Right renal cortex interstitium (tissue), 3 donors: ENCODE results near the gene PRKCH. TPM values are rescaled to one million over a fixed set of nuclear protein-coding genes. Genes with fewer than 3 reads are reported as not detected.

ENCODE experiments used
- DNase-seq, 3 donors: peaks; one replicate each; pipeline ENCODE4 v3.0.0-alpha.2; 2013; ENCODE audit warnings: low read depth in 3 of 3, low spot score in 2 of 3
- polyA plus RNA-seq, 3 donors: library from polyadenylated mRNA; unstranded; fragments of 120-200 nt; gene quantifications; one replicate each; pipeline ENCODE4 v1.2.1, GENCODE V29; 2013; ENCODE audit not compliant: insufficient read length in 3 of 3

The PRKCH gene
- polyA plus RNA-seq, 3 donors, result 17.5 to 20.1 (median 18.1) TPM

DNA sequence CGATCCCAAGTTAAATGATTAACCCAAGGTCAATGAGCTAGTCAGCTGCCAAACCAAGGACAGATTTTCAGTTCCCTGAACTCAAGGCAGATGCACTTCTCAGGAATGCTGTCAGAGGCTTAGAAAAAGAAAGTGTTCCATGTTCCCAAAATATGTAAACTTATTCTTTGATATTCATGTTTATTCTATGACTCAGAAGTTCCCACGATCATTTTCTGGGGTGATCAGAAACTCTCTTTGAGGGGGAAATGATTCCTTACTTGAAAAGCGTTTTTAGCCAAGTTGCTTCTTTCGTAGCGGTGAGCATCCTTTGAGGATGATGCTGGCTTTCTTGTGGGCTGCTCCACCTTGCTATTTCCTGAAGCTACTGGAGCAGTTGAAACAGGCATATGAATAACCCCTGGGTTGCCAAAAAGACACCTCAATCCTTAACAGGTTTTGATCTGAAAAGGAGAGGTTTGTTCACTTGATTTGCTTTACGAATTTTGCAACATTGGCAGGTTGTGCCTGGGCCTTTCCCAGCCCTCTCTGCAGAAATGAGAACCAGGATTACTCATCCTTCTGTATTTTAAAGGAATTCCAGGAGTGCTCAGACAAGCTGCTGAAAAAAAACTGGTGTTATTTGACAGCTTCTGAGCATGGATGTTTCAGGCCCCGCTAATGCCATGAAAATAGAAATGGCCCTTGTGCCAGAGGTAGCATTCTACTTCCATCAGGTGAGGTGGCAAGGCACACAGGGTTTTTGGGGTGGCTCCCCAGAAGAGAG is 252.6 kb downstream of the PRKCH start:
- no peak for DNase-seq

DNA sequence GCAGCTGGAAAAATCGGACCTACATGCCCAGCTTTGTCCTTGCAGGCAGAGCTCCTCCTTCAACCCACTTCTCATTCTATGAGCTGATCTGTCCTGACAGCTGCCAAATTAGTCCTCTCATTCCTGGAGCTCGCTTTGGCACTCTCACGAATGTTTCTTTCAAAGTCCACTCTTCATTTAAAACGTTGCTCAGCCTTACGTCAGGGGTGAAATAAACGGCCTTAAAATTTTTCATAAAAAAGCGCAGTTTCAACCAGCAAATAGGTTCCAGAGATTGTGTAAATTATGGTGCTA is 253.1 kb downstream of the PRKCH start:
- no peak for DNase-seq

DNA sequence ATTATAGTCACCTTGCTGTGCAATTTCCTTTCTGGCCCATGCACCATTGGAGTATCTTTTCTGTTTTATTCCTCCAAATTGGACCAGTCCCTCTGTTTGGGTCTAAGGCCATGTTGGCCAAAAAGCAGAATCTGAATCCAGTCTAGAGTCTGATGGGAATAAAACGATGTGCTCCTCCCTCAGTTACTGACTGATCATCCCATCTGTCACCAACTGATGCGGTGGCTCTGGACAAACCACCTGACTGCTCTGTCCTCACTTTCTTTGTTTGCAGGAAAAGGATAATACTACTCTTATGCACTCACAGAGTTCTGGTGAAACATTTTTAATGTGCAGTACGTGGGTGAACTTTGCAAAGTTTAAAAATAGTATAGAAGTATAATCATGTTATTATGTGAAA is 253.7 kb downstream of the PRKCH start:
- no peak for DNase-seq

DNA sequence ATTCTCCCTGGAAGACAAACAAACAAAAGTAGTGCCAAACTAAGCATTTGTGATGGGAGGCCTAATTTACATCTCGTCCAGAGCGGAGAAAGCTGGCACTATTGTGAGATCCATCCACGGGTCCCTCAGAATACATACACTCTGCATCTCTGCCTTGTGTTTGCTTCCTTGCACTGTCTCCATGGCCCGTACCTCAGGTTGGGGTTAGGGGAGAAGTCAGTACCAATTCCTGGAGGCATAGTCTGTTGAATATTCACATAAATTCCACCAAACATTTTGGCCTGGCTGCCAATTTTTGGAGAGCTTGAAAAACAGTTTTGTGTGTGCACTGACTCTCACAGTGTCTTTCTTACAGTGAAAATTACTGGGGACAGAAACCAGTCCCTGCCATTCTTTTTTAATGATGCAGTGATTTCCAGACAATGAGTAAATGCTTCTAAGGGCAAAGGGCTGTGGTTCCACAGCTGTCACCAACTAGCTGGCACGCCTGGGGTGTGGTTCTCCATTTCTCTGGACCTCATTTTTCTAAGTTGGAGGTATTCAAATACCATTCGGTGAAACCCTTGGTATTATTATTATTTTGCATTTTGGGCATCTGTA is 254.3 kb downstream of the PRKCH start:
- DNase-seq, result no peak

DNA sequence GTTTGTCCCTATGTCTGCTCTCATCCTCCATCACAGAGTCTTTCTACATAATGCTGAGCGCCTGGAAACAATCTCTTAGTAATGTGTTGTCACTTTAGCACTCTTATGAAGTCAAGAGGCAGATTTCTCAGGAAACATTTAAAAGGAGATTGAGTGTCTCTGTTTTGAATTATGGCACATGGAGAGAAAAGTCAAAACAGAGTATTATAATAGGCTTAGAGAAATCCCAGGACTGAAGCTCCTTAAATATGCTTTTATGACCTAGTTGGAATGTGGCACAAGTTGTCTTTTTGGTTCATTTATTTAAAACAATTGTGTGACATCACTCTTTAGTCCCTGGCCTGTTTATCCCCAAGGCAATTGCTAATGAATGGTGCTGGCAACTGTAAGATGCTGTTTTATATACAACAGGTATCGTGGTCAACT is 256.1 kb downstream of the PRKCH start:
- DNase-seq, result no peak

DNA sequence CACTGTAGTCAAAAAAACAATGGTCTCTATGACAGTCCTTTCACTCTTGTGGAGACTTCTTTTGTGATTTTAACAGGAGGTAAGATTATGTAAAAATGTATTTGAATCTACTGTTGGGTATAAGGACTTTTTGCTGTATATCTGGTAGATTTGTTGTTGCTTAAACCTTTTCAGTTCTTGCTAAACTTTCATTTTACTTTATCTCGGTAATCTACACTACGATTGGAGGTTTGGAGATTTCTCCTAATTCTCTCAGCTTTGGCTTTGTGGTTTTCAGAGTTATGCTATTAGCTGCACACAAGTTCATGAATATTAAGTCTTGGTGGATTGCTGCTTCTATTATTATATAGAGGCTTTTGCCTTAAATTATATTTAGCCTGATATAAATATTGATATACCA is 257.4 kb downstream of the PRKCH start:
- DNase-seq, result no peak

DNA sequence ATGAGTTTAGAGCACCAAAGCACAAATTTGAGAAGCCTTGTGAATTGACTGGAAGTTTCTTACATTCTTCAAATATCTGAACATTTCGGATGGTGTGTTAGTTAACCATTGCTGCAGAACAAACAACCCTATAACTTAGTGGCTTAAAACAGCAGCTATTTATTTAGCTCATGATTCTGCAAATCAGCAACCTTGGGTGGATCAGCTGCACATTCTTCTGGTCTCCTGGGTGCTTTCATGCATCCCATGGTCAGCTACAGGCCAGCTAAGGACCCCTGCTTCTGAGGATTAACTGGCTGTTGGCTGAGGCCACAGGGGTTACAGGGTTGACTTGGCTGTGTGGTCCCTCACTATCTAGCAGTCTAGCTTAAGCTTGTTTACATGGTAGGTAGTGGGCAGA is 260.0 kb downstream of the PRKCH start:
- no peak for DNase-seq

DNA sequence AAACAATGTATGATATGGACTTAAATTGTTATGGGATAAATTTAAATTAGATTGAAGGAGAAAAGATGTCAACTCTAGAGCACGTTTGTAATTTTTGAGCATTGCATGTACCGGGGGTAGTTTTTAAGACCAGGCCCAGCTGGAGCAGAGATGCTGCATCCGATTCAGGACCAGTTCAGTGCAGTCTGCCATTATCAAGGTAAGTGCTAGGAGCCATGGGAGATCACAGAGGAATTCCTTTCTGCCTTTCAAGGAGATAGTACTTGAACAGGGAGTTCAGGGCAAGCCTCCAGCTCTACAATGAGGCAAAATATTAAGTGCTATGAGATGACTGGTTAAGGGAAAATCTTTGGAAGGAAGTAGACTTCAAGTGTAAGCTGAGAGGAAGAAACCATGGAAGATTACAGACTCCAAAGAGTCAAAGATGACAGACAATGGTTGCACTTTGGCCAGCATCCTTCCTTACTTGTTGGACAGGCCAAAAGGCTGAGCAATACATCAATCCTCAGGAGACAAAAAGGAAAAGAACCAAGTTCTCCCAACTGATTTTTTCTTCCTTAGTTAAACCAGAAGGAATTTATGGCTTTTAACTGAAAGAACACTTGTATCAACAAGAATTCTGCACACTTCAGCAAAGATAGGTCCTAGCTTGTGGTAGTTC is 260.7 kb downstream of the PRKCH start:
- DNase-seq, result no peak

DNA sequence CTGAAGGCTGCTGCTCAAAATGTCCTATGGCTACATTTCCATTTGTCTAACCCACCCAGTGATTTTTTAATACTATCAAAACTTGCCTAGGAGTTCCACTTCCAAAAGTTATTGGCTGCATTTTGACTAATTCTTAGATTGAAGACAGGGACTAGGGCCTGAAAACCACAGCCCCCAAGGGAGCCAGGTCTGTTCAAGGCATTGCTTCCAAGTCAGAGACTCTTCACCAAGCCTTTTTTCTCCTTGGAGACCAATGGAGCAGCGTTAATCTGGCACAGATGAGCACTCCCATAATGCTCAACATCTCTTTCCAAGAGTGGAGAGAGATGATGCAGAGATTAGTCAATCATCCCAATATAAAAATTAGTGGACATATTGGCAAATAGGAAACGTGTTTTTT is 261.4 kb downstream of the PRKCH start:
- no peak for DNase-seq

DNA sequence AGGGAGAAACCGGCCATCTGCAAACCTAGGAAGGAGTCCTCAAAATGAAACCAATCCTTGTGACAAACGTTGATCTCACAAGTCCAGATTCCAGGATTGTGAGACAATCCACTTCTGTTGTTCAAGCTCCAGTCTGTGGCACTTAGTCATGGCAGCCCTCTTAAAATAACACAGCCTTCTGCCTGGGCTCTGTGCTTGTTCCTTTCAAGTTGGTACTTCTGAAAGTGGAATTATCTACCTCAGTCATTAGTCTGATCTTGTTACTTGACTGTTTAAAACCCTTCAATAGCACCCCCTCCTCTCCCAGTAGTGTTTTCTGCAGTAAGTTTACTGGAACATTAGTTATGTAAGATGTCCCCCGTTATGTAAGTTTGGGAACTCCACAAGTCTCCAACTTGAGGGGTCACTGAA is 263.0 kb downstream of the PRKCH start:
- DNase-seq, result no peak

DNA sequence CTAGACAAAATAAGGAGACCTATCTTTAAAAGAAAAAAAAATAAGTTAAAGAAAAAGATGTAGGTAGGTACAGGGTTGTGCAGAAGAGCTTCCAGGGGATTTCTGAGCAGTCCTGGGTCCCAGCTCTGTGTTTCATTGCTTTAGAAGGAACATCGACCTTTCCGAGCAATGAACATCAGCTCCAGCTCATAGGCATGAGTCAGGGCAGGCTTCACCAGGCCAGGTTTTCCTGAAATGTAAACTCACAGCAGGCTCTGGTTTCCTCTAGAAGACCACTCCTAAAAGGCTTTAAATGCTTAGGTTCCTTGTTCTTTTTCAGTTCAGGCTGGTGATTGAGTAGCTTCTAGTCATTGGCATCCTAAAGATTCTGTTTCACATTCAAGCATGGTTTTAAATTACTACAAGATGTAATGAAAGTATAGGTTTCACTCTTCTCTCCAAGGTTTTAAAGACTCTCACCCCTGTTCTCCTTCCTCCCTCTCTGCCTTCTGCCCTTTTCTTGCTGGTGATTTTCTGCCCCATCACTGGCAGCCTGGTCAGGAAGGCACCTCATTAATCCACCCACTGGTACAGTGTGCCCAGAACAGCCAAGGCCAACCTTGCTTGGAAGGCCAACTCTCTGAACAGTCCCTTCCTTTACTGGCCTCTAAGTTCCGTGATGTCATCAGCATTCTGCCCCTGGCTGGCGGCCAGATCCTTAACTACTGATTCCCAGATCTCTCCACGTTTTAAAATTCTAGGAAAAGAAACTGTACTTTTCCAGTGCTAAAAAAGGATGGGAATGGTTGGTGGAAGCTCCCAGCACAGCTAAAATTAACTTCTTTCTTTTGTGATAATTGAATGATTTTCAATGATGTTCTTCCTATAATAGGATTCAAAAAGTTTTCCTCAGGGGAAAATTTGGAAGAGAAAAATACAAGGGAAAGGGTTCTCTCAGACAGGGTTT is 264.5 kb downstream of the PRKCH start:
- DNase-seq, result no peak

DNA sequence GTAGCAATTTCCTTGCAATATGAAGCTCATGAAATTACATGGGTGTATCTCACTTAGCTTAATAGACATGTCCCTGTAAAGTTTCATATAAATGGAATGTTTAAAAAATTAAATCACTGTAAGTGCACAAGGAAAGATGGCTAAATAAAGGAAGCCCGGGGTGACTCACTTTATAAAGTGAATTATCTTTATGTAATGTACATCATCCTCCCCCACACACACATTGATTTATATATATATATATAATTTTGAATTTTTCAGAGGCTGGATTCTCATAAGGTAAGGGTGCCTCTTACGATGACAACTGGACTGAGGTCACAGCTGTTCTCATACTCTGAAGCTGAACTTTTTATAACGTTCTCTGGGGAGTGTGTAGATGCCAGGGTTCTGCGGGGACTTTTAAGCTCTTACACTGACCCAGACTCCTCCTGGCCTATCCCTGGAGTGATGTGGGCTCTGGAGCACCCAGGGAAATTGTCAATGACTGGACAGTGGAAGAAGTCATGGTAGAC is 265.2 kb downstream of the PRKCH start:
- no peak for DNase-seq

DNA sequence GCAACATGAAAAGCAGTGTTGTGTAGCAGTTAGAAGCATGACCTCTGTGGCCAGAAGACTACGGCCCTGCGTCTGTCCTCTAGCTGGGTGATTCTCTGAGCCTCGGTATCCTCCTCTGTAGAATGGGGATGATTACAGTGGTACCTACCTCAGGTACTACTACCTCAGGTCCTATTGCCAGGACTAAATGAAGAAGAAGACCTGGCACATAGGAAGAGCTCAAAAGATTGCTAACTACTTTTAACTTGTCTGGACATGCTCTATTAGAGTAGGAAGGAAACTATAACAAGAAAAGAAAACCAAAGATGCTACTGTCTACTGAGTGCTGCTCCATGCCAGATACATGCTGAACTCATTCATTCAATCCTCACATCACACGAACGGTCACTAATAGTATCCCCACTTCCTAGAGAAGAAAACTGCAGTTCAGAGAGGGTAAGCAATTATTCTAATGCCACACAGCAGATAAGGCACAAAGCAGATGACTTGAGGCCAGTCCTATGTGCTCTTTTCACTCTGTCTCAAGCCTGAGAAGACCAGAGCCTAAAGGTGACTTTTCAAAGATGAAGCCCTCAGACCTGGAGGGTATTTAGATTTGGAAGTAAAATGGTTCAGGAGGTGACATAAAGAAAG is 265.8 kb downstream of the PRKCH start:
- no peak for DNase-seq

DNA sequence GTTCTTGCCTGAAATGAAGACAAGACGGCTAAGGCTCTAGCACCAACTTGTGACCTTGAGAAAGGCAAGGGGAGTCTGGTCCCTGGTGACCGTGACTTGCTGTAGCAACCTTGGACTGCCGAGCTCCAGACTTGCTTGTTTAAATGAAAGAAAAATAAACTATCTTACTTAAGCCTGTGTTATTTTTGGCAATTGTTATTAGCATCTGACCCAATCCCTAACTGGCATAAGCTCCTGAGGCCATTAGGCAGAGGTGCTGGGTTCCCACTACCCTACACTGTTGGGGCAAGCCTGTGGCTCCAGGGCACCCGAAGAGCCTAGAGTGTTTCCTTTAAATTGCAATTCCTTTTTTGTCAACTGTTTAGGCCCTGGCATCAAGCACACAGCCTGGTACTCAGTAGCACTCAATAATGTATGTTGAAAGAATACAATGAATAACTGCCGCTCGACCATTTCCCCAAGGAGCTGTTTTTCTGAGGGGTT is 267.1 kb downstream of the PRKCH start:
- no peak for DNase-seq

DNA sequence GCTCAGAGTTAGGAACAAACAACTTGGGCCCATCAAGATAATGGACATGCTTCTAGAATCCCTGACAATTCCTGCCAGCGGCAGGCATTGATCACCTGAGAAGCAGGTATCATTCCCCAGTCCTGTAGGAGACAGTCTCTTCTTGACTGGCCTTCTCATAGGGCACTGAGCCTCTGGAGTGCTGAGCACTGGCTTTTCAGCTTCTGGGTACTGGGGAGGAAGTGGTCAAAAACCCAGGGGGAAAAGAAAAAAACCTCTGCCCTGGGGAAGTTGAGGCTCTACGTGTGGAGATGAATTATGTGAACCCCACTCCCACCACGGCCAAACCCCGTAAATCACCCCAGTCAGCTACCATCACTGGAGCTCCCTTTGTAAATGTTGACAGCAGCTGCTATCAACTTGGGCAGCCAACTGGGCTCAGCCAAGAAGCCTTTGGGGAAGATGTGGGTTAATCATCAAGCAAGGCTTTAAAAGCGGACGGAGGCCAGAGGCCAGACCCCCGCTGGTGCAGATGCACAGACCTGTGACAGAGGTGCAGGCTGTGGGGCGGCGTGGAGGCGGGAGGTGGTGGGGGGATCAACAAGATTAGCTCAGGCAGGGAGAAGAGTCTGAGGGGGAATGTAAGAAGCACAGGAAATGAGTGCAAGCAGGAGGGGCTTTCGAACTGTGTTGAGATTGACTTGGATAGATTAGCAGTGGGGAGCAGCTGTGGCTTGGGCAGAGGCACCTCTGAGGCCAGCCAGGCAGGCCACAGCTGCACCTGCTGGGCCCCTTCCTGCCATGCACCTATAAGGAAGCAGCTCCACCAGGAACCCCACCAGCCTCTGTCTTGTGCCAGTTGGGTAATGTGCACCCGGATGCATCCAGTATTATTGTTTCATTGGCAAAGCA is 268.6 kb downstream of the PRKCH start:
- DNase-seq, result no peak

DNA sequence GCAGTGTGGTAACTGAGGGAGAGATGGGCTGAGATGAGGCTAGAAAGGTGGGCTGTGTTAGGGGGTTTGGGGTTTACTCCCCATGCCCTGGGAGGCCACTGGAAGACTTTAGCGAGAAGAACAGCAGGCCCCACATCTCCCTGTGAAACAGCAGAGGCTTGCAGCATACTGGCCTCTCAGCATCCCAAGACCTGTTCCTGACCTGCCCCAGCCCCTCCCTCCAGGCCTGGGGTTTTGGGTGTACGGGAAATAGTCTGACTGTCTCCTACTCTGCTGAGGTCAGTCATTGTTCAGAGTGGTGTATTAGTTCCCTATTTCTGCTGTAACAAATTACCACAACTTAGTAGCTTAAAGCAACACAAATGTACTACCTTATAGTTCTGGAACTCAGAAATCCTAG is 270.5 kb downstream of the PRKCH start:
- no peak for DNase-seq

DNA sequence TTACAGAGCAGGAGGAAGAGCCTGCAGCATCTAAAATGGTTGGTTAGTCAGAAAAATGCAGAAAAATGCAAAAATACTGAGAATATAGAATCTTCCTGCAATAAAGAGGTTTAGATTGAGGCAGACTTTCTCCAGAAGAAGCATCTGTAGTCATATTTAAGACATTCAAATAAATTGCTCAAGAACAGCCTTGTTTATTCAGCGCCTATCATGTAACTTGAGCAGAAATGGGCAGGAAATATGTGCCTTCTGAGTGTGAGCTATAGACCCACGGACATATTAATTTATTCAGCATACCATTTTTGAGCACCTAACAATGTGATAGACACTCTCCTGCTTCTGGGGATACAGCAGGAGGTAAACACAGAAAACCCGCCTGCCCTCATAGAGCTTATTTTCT is 272.0 kb downstream of the PRKCH start:
- DNase-seq, result no peak

DNA sequence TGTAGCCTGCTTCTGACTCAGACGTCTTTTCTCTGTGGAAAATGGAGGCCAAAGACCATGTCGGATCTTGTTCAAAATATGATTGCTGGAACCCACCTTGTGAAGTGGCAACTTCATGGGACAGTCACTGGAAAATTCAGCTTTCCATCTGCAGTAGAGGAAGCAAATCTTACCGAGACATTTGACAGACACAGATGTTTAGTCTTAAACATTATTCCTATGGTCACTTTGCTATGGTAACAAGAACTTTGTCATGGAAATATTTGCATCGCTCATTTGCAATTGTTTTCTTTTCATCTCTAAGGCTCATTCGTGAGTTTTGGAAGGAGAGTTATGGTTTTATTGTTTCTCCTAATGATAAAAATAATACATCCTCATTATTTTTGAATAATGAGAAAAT is 275.6 kb downstream of the PRKCH start:
- no peak for DNase-seq

DNA sequence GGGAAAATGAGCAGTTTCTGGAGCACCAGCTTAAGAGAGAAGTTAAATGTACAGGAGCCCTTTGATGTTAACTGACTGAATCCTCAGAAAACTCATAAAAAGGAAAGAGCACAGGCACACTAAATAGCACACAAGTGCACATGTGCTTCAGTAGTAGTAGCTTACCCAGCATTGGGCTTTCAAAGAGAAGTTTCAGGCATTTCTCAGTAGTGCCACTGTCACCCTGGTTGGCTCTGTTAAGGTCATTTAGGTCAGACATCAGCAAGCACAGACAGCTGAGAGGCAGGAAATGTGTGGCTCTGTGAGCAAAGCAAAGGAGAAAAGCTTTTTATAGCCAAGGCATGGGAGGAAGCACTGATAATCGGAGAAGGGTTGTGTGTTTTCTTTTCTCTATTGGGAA is 277.6 kb downstream of the PRKCH start:
- no peak for DNase-seq
